PFSK-1 (cell line): Measurements from ENCODE around the gene TCF4.

Experiments
- SIN3A ChIP-seq: IDR thresholded peaks from 2 replicates; pipeline ENCODE4 v1.6.1; 2012; ENCODE audit warnings: mild to moderate bottlenecking, low read length, moderate library complexity, borderline replicate concordance; ENCODE audit not compliant: insufficient read depth
- TF ChIP-seq, protein P1 (sequence below), 2 experiments: IDR thresholded peaks; 2 replicates each; pipeline versions ENCODE4 v1.6.1 to v1.8.0; 2011 to 2012; ENCODE audit warnings: low read depth in 2 of 2, low read length in 2 of 2, control low read depth in 1 of 2, inconsistent platforms in 1 of 2, mild to moderate bottlenecking in 1 of 2, moderate library complexity in 1 of 2; ENCODE audit not compliant: insufficient read depth in 1 of 2

DNA sequence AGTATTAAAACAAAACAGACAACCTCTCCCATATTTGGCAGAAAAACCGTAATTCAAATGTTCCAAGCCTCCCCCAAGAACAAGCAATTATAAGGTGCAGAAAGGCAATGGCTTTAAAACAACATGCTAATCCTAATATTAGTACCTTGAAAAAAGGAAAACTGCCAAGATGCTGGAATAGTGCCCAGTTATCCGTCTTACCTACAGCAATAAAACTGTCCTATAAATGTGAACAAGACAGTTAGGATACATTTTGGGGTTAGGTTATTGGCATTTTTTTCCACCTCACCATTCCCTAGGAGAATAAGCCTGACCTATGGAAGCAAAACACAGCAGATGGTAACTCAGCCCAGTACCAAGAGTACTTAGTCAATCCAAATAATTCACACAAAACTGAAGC lies 83.2 kb downstream of the TCF4 start:
- TF ChIP-seq, protein P1, sequence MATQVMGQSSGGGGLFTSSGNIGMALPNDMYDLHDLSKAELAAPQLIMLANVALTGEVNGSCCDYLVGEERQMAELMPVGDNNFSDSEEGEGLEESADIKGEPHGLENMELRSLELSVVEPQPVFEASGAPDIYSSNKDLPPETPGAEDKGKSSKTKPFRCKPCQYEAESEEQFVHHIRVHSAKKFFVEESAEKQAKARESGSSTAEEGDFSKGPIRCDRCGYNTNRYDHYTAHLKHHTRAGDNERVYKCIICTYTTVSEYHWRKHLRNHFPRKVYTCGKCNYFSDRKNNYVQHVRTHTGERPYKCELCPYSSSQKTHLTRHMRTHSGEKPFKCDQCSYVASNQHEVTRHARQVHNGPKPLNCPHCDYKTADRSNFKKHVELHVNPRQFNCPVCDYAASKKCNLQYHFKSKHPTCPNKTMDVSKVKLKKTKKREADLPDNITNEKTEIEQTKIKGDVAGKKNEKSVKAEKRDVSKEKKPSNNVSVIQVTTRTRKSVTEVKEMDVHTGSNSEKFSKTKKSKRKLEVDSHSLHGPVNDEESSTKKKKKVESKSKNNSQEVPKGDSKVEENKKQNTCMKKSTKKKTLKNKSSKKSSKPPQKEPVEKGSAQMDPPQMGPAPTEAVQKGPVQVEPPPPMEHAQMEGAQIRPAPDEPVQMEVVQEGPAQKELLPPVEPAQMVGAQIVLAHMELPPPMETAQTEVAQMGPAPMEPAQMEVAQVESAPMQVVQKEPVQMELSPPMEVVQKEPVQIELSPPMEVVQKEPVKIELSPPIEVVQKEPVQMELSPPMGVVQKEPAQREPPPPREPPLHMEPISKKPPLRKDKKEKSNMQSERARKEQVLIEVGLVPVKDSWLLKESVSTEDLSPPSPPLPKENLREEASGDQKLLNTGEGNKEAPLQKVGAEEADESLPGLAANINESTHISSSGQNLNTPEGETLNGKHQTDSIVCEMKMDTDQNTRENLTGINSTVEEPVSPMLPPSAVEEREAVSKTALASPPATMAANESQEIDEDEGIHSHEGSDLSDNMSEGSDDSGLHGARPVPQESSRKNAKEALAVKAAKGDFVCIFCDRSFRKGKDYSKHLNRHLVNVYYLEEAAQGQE (IDR thresholded peaks at IDR 0.05; ENCODE audit: insufficient read depth in 1 of 2, low read depth in 2 of 2, low read length in 2 of 2): no peak
- no peak for TF ChIP-seq SIN3A
